ENCODE measurements around the gene EDC3.

EDC3 gene

GRCh38 chr15:74624020-74624602 is 71.7 kb downstream of the EDC3 start:
- DNase-seq: no peak

- no peak for DNase-seq
Observed at GRCh38 chr15:74622758-74623157, 73.1 kb downstream of the EDC3 start.

- DNase-seq: no peak
Observed at GRCh38 chr15:74621936-74622335, 73.9 kb downstream of the EDC3 start.

DNA sequence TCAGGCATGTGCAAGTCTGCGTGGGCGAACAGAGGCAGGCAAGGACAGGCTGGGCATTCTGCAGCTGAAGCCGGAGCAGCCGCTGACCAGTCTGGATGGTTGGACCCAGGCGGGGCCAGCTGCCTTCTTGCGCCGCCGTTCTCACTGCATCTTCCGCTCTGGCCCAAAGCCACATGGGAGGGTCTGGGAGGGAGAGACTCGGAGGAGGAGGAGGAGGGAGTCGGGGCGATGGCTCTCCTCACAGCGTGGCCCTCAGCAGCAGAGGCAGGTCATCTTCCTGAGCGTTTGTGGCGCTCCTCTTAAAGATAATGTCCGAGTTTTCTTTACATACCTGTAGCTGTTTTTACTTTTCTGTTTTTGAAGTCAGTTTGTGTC is 74.3 kb downstream of the EDC3 start:
- DNase-seq: no peak

DNA sequence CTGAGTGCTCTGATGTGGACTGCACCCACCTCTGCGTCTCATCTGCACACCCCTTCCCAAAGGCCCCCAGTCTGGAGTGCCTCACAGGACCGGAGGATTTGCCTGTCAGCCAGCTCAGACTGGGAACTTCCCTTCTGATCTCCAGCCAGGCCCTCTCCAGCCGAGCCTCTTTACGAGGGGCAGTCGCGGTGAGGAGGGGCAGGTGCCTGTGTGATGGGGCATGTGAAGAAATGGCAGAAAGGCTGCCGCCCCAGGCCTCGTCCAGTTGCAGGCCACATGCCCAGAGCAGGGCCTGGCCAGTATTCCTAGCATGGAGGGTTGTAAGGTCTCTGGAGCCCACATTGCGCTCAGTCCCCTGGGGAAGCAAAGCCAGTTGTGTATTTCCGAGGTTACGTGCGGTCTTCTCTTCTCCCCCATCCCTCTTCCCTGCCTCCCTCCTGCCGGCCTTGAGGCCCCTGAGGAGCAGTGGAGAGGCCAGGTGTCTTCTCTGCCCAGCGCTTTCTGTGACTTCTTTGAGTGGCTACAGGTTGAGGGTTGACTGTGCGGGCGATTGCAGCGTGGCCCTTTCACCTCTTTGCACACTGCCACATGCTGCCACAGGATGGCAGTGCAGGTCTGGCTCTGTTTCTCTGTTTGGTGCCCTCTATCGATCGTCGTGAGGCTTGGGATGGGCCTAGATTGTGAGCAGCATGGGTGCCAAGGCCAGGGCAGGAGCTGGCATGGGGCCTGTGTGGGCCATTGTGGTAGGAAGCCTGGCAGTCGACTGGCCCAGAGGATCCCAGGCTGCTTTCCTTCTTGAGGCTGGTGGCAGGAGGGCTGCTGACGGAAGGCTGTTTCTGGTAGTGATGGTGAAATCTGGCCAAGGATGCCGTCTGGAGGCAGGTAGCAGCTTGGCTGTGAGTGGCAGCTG is 74.9 kb downstream of the EDC3 start:
- DNase-seq: peak; percentile 38

DNA sequence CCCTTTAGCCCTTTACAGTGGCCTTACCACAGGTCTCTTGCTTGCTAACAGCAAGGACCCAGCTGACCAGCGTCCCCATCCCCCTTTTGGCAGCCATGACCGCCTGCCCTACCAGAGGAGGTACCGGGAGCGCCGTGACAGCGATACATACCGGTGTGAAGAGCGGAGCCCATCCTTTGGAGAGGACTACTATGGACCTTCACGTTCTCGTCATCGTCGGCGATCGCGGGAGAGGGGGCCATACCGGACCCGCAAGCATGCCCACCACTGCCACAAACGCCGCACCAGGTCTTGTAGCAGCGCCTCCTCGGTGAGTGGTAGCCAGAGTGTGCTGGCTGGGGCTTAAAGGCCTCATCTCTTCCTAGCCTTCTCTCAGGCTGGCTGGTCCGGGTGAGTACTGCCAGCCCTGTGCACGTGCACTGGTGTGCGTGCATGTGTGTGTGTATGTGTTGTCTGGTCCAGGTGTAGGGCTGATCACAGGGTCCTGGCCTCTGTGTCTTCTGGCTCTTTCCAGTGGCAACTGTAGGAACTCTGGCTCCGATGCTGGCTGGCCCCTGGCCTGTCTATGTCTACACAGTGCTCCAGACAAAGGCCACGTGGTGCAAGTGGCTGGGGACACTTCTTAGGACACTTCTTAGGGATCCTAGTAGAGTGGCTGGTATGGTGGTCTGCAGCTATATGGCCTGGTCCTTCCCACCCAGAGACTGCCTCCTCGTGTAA is 75.7 kb downstream of the EDC3 start:
- DNase-seq: no peak

GRCh38 chr15:74618841-74619596 is 76.8 kb downstream of the EDC3 start:
- DNase-seq: no peak

GRCh38 chr15:74616996-74617395 is 78.8 kb downstream of the EDC3 start:
- no peak for DNase-seq

DNA sequence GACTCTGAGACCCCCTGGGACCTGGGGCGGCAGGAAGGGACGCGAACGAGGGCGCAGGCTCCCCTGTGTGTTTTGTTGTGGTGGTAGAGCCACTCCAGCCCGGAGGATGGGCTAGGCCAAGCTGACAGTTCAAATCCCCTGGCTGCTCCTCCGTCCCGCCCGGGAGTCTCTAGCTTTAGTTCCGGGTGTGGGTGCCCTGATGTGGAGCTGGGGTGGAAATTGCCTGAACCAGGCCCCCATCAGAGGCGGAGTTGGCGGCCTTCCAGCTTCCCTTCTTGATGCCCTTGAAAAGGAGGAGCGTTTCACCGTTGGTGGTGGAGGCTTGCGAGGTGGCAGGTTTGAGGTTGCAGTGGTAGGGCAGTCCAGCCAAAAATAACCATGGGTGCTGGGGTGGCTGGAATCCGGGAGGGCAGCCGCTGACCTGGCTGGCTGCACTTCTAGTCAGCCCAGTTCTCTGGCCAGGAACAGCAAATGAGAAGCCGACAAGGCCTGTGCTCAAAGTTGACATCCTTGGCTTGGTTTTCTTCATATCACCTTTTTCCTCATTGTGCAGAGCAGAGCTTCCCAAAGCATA is 79.4 kb downstream of the EDC3 start:
- DNase-seq: peak; percentile 65

DNA sequence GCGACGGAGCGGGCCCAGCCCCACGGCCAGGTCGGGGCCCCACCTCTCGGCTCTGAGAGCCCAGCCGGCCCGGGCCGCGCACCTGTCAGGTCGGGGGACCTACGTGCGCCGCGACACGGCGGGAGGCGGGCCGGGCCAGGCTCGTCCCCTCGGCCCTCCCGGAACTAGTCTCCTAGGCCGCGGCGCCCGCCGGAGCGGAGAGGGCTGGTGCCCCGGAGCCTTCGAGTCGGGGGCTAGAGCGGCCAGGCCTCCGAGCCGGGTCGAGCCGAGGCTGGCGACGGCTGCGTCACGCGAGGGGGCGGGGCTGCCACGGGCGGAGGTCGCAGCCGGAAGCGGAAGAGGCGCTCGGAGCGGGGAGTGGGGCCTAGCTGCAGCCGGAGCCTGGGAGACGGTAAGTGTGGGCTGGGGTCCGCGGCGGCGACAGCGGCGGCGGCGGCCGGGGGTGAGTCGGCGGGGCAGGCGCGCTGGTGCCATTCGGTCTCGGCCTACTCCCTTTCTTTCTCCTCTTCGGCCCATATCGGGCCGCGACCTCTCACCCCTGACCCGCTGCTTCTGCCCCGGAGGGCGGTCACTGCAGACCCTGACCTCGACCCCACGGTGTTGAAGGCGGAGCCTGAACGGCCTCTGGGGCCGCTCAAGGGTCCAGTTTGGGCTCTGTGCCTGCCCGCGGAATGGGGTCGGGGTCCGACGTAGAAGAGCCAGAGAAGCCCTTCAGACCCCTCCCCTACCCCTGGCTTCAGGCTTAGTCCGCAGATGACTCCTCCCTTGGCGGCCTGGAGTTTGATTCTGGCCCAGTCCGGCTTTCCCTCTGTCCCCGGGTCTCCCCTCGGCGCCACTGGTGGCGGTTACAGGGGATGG is 80.1 kb downstream of the EDC3 start, which contains the start of gene CLK3:
TSS of gene CLK3 (plus strand) at position 329 of the 858 bp plus-strand sequence. CDS start 3,361 bp downstream, outside the sequence.
- DNase-seq: peak; percentile 96

GRCh38 chr15:74614744-74615507 is 80.9 kb downstream of the EDC3 start:
- DNase-seq: peak; percentile 72

- no peak for DNase-seq
Observed at GRCh38 chr15:74613953-74614743, 81.7 kb downstream of the EDC3 start.

- no peak for DNase-seq
Observed at GRCh38 chr15:74613089-74613952, 82.5 kb downstream of the EDC3 start.

- no peak for DNase-seq
Observed at GRCh38 chr15:74612677-74613076, 83.1 kb downstream of the EDC3 start.

DNA sequence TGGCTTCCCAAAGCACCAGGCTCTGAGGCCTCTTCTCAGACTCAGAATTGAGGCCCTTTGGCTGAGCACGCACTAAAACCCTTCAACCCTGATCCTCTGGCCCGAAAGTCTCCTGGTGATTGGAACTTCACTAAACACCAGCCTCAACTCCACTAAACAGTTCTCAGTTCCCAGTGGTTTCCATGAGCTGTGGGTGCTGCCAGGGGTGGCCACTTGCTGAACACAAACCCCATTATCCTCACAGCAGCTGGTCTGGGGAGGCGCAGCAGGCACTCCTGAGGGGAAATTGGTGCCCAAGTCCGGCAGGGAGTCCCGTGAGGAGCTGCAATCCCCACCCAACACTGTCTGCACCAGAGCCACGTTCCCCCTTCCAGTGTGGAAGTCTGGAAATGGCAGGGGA is 84.0 kb downstream of the EDC3 start:
- DNase-seq: no peak

GRCh38 chr15:74611341-74611740 is 84.5 kb downstream of the EDC3 start:
- DNase-seq: no peak

- no peak for DNase-seq
Observed at GRCh38 chr15:74610302-74610951, 85.4 kb downstream of the EDC3 start.

GRCh38 chr15:74609938-74610301 is 85.9 kb downstream of the EDC3 start:
- DNase-seq: no peak

Data from COR-L47 (cell line).